ENCODE results near the gene HMCN1.

HMCN1 gene

GRCh38 chr1:185917646-185918045 is 183.5 kb downstream of the HMCN1 start:
- ATAC-seq, result no peak

GRCh38 chr1:185920602-185921001 is 186.4 kb downstream of the HMCN1 start:
- ATAC-seq, result no peak

- no peak for ATAC-seq
These were observed 187.4 kb downstream of the HMCN1 start for GRCh38 chr1:185921636-185922035.

- ATAC-seq, result no peak
These were observed 192.4 kb downstream of the HMCN1 start for GRCh38 chr1:185926588-185926987.

GRCh38 chr1:185929776-185930175 is 195.6 kb downstream of the HMCN1 start:
- no peak for ATAC-seq

- no peak for ATAC-seq
These were observed 197.2 kb downstream of the HMCN1 start for GRCh38 chr1:185931438-185931837.

GRCh38 chr1:185933580-185933979 is 199.4 kb downstream of the HMCN1 start:
- ATAC-seq, result no peak

- ATAC-seq, result no peak
These were observed 200.4 kb downstream of the HMCN1 start for GRCh38 chr1:185934476-185935189.

- no peak for ATAC-seq
These were observed 201.2 kb downstream of the HMCN1 start for GRCh38 chr1:185935360-185935759.

GRCh38 chr1:185936641-185937040 is 202.4 kb downstream of the HMCN1 start:
- no peak for ATAC-seq

GRCh38 chr1:185938396-185938795 is 204.2 kb downstream of the HMCN1 start:
- no peak for ATAC-seq

- no peak for ATAC-seq
These were observed 205.0 kb downstream of the HMCN1 start for GRCh38 chr1:185939142-185939541.

- no peak for ATAC-seq
These were observed 208.8 kb downstream of the HMCN1 start for GRCh38 chr1:185942961-185943360.

- no peak for ATAC-seq
These were observed 222.7 kb downstream of the HMCN1 start for GRCh38 chr1:185956881-185957280.

- no peak for ATAC-seq
These were observed 223.5 kb downstream of the HMCN1 start for GRCh38 chr1:185957441-185958363.

GRCh38 chr1:185960422-185961321 is 226.5 kb downstream of the HMCN1 start:
- ATAC-seq, result no peak

GRCh38 chr1:185961664-185962063 is 227.5 kb downstream of the HMCN1 start:
- no peak for ATAC-seq

GRCh38 chr1:185964946-185965345 is 230.8 kb downstream of the HMCN1 start:
- no peak for ATAC-seq

- no peak for ATAC-seq
These were observed 231.7 kb downstream of the HMCN1 start for GRCh38 chr1:185965870-185966269.

GRCh38 chr1:185966471-185966870 is 232.3 kb downstream of the HMCN1 start:
- ATAC-seq, result no peak

GRCh38 chr1:185969028-185969427 is 234.8 kb downstream of the HMCN1 start:
- no peak for ATAC-seq

- ATAC-seq, result no peak
These were observed 235.4 kb downstream of the HMCN1 start for GRCh38 chr1:185969524-185969991.

- no peak for ATAC-seq
These were observed 237.5 kb downstream of the HMCN1 start for GRCh38 chr1:185971688-185972087.
